GM19043 (cell line): ENCODE measurements around the gene NPDC1.
"Not testable (repeated sequence)": the region's sequence is repeated elsewhere in the genome, so short reads cannot be mapped to it uniquely, and the experiment has no call there.

Experiments used
- ATAC-seq: cut with Tn5 transposase; IDR thresholded peaks from one replicate; pipeline ENCODE4 v1.9.1; 2021; ENCODE audit warnings: low read depth; ENCODE audit not compliant: unreplicated experiment

The NPDC1 gene

DNA sequence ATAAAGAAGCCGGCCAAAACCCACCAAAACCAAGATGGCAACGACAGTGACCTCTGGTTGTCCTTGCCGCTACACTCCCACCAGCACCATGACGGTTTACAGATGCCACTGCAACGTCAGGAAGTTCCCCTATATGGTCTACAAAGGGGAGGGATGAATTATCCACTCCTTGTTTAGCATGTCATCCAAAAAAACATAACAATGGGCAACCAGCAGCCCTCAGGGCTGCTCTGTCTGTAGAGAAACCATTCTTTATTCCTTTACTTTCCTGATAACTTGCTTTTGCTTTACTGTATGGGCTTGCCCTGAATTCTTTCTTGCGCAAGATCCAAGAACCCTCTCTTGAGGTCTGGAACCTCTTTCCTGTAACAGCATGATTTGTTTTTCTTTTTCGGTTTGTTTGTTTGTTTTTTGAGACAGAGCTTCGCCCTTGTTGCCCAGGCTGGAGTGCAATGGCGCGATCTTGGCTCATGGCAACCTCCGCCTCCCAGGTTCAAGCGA is 29.3 kb upstream of the NPDC1 start:
- ATAC-seq = no peak

GRCh38 chr9:137074657-137075274 is 28.8 kb upstream of the NPDC1 start:
- ATAC-seq = no peak

- no peak for ATAC-seq
These were observed 28.0 kb upstream of the NPDC1 start for GRCh38 chr9:137073992-137074399.

- no peak for ATAC-seq
These were observed 25.3 kb upstream of the NPDC1 start for GRCh38 chr9:137071282-137071681.

DNA sequence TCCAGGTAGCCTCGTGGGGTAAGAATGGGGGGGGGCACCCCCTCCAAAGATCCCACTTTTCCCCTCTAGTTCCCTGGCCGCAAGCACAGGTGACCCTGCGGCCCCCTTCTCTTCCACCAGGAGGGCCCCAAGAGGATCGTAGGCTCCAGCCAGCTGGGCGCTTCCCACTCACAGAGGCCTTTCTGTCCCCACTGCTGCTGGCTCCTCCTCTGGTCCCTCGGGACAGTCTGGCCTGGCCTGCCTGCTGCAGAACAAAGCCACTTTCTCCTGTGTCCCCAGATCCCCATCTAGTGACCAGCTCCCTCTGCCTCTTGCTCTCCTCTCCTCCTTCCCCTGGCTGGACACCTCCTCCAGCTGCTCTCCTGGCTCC is 24.9 kb upstream of the NPDC1 start:
- no peak for ATAC-seq

GRCh38 chr9:137070201-137070905 is 24.4 kb upstream of the NPDC1 start, which contains the start of gene SAPCD2:
Gene SAPCD2 (minus strand): TSS chr9:137070557. CDS start chr9:137070460, 97 bp downstream.
- peak; percentile 72 for ATAC-seq

GRCh38 chr9:137069508-137070091 is 23.6 kb upstream of the NPDC1 start:
- ATAC-seq = peak; percentile 17

GRCh38 chr9:137068539-137069507 is 22.8 kb upstream of the NPDC1 start:
- ATAC-seq = no peak

- no peak for ATAC-seq
These were observed 22.0 kb upstream of the NPDC1 start for GRCh38 chr9:137067860-137068538.

DNA sequence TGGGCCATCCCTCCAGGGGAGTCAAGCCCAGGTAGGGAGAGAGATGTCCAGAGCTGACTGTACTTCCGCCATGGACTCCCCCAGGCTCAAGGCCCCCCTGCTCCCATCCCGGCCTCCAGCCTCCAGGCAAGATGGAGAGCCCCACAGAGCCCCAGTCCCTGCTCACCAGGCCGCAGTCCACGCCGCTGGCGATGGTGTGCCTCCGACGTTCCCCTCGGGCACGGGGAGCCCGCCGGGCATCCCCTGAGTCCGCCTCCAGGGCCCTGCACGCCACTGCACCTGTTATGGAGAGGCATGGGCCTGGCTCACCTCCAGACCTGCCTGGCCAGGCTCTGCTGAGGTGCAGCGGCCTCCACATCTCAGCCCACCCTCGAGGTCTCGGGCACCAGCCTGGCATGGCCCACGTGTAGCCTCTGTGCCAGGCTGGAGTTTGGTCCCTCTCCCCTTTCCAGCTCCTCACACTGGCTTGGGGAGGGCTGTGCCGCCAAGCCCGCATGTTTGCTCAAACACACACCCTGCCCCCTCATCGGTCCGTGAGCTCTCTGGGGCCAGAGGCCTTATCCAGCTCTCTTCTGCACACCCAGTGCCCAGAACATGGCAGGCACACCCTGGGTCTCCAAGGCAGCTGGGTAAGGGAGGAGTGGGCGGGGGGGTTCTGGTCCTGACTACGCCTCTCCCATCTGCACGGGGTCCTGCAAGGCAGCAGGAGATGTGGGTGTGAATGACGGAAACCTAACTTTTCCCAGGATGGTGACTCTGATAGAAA is 20.3 kb upstream of the NPDC1 start:
- ATAC-seq = no peak

DNA sequence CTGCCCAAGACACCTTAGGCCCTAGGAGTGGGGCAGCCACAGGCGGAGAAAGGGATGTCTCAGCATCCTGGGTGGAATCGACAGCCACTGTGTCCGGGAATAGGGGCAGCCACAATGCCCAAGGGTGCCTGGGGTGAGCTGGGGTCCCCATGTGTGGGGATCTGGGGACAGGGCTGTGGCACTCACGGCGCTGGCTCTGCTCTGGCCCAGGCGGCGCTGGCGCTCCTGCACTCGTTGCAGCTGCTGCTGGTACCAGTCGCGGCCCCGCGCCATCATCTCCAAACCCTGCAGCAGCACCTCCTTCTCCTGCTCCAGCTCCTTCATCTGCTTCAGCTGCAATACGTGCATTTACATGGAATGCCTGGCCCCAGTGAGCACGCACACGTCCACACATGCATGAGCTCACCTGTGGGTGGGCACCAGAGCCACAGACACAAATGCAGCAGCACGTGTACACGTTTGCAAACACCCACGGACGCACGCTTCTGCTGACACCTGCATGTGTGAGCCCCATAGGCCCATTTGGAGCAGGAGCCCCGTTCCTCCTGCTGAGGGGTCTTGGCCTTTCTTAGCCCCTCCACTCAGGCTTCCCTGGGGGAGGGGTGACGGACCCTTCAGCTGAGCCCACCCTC is 19.5 kb upstream of the NPDC1 start:
- ATAC-seq = no peak

DNA sequence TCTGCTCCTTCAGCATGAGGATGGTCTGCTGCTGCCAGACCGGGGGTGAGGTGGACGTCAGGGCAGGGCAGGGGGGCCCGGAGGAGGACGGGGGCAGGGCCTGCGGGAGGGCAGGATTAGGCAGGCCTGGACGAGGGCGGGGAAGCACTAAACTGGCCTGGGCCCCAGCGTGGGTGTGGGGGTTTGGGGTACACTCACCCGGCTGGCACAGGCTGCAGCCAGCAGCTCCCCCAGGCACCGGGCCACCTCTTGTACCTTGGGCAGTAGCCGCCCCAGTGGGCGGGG is 18.8 kb upstream of the NPDC1 start:
- no peak for ATAC-seq

DNA sequence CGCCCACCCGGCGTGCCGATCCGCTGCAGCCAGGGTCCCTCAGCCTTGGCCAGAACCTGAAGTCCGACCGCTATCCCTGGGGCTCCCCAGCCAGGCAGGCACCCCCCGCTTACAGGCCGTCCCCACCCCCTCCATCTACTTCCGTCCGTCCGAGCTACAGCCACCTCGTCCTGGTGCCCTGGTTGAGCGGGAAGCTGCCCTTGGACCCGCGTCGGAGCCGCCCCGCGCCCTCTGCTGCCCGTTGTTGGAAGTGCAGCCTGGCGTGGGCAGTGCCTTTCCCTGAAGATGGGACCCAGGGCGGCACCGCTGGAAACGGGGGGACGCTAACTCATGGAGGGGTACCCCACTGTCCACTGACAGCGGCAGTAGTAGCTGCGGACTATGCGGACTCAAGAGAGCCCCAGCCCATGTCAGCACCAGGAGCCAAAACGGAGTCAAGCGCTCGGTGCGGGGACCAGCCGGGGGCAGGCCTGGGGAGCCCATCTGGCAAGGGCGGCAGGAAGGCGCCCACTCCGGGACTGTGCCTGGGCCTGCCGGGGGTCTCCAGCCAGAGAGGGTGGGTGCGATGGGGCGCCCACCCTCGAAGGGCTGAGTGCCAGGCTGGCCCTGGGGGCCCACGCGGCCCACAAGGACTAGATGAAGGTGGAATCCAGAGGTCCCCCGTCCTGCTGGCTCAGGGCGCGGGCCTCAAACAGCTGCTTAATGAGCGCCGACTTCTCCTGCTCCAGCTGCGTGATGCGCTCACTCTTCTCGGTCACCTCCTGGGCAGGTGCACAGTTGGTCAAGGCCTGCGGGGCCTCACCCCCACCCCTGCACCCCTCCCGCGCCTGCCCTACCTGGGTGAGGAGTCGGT is 18.3 kb upstream of the NPDC1 start:
- no peak for ATAC-seq

DNA sequence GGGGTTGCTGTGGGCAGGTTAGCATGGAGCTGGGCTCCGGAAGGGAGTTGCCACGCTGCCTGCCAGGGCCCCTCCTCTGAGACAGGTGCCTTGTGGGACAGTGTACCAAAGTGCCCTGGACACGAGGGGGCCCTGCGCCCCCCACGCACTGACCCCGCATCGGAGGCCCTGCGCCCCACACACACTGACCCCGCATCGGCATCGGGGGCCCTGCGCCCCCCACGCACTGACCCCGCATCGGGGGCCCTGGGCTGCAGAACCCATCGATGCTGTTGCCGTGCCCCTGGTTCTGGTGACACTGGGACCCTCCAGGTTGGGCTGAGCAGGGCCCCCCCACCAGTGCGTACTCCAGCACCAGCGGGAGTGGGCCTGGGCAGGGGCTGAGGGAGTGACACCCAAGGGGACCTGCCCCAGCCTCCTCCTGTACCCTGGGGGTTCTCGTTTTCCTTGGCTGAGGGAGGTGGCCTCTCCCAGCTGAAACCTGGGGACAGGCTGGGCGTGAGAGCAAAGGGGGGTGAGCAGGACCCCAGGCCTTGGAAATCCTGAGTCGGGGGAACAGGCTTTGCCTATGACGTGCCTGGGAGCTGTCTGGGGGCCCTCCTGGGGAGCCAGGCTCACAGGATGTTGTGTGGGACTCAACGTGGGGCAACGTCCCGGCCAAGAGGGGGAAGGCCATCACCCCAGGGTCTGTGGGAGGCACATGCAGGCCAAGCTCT is 17.5 kb upstream of the NPDC1 start:
- no peak for ATAC-seq

- not testable (repeated sequence) for ATAC-seq
These were observed 16.8 kb upstream of the NPDC1 start for GRCh38 chr9:137062798-137063197.

- no peak for ATAC-seq
These were observed 16.4 kb upstream of the NPDC1 start for GRCh38 chr9:137062384-137062783.

DNA sequence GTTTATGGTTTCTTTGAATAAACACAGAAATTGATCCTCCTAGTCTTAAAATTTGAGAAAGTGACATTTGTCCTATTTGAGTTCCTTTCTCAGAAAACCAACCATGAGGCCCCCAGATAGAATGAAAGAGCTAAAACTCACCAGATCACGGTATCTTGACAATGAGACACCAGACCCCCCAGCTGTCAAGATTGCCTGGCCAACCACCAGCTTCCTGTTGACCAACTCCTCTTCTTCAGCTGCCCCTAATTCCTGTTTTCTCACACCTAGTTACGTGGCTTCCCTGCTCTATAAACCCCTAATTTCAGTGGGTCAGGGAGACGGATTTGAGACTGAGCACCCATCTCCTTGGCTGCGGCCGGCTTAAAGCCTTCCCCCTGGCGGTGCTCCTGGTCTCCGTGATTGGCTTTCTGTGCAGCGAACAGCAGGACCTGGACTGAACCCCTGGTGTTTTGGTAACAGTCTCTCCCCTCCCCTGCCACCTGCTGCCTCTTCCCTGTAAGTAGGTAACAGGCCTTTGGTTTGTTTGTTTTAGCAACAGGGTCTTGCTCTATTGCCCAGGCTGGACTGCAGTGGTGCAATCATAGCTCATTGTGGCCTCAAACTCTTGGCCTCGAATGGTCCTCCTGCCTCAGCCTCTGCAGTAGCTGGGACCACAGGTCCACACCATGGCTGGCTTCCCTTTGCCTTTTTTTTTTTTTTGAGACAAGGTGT is 12.7 kb upstream of the NPDC1 start:
- no peak for ATAC-seq
